ENCODE data around the gene PDLIM7. TPM values are rescaled to one million over a fixed set of nuclear protein-coding genes. Genes with fewer than 3 reads are reported as not detected.
A peak's percentile ranks its signal among the peaks of the same experiment; 100 is the strongest.

PDLIM7 gene
- total RNA-seq, 1 donor from 2014 or later: 38.7 TPM

GRCh38 chr5:177440990-177441780 is 56.2 kb downstream of the PDLIM7 start:
- Histone ChIP-seq H3K79me2 (ENCODE audit: low read depth) (no peaks in the 10 kb centered on the region), H3K27me3 (no peaks in the 10 kb centered on the region), H3K36me3 (no peaks in the 10 kb centered on the region), H3K4me3 (no peak overlapping the region), H3K9ac (no peak overlapping the region), H3K4me2 (no peak overlapping the region), H3F3A (ENCODE audit: low read depth) (peaks cover 14% of the 10 kb centered on the region), H3K27ac (no peak overlapping the region), H4K20me1 (ENCODE audit: low read depth) (no peaks in the 10 kb centered on the region), H3K4me1 (peaks cover 6% of the 10 kb centered on the region), H3K9me3 (ENCODE audit: low read depth) (no peaks in the 10 kb centered on the region), H2AFZ (replicated peaks) (no peak overlapping the region)
- TF ChIP-seq EZH2phosphoT487 (IDR thresholded peaks at IDR 0.05) (no peak), EZH2 (IDR thresholded peaks at IDR 0.05) (no peak)
- TF ChIP-seq, protein P1, sequence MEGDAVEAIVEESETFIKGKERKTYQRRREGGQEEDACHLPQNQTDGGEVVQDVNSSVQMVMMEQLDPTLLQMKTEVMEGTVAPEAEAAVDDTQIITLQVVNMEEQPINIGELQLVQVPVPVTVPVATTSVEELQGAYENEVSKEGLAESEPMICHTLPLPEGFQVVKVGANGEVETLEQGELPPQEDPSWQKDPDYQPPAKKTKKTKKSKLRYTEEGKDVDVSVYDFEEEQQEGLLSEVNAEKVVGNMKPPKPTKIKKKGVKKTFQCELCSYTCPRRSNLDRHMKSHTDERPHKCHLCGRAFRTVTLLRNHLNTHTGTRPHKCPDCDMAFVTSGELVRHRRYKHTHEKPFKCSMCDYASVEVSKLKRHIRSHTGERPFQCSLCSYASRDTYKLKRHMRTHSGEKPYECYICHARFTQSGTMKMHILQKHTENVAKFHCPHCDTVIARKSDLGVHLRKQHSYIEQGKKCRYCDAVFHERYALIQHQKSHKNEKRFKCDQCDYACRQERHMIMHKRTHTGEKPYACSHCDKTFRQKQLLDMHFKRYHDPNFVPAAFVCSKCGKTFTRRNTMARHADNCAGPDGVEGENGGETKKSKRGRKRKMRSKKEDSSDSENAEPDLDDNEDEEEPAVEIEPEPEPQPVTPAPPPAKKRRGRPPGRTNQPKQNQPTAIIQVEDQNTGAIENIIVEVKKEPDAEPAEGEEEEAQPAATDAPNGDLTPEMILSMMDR (IDR thresholded peaks at IDR 0.05): no peak
- Mint-ChIP-seq H3K9me3 (no peaks in the 10 kb centered on the region), H3K36me3 (peaks cover 21% of the 10 kb centered on the region), H3K27ac (no peak overlapping the region), H3K27me3 (ENCODE audit: insufficient read depth, low read depth) (peaks cover 15% of the 10 kb centered on the region), H3K4me3 (peak overlapping the region; percentile 21), H3K4me1 (peaks cover 18% of the 10 kb centered on the region)
- DNase-seq (ENCODE audit: low spot score): no peak

- Mint-ChIP-seq H3K9me3 (no peaks in the 10 kb centered on the region), H3K27me3 (ENCODE audit: insufficient read depth, low read depth) (peaks cover 13% of the 10 kb centered on the region), H3K27ac (no peak overlapping the region), H3K36me3 (peaks cover 21% of the 10 kb centered on the region), H3K4me1 (peaks cover 11% of the 10 kb centered on the region), H3K4me3 (no peak overlapping the region)
- H4K20me1 ChIP-seq (ENCODE audit: low read depth): no peaks in the 10 kb centered on the region
- H3K36me3 ChIP-seq: no peaks in the 10 kb centered on the region
- no peak overlapping the region for H2AFZ ChIP-seq (replicated peaks)
- H3K9me3 ChIP-seq (ENCODE audit: low read depth): no peaks in the 10 kb centered on the region
- no peak overlapping the region for H3K9ac ChIP-seq
- no peak overlapping the region for H3K4me2 ChIP-seq
- no peaks in the 10 kb centered on the region for H3K4me1 ChIP-seq
- peaks cover 13% of the 10 kb centered on the region for H3F3A ChIP-seq (ENCODE audit: low read depth)
- no peaks in the 10 kb centered on the region for H3K79me2 ChIP-seq (ENCODE audit: low read depth)
- TF ChIP-seq EZH2phosphoT487 (IDR thresholded peaks at IDR 0.05) (no peak), EZH2 (IDR thresholded peaks at IDR 0.05) (no peak)
- TF ChIP-seq, protein P1 (IDR thresholded peaks at IDR 0.05): no peak
- no peak overlapping the region for H3K4me3 ChIP-seq
- DNase-seq (ENCODE audit: low spot score): no peak
- H3K27me3 ChIP-seq: no peaks in the 10 kb centered on the region
- H3K27ac ChIP-seq: no peak overlapping the region
Measured at GRCh38 chr5:177440211-177440989, 57.0 kb downstream of the PDLIM7 start.

DNA sequence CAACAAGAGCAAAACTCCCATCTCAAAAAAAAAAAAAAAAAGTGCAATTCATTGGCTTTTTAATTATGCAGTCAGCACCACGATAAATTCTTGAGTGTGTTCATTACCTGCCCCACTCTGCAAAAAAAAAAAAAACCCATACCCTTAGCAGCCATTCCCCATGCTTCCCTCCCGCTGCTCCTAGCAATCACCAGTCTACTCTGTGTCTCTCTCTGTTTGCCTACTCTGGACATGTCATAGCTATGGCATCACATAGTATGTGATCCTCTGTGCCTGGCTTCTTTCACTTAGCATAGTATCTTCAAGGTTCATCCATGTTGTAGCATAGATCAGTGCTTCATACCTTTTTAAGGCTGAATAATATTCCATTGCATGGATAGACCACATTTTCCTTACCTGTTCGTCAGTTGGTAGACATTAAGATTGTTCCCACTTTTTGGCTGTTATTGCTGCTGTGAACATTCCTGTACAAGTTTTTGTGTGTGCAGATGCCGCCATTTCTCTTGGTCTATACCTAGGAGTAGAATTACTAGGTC is 57.8 kb downstream of the PDLIM7 start:
- no peaks in the 10 kb centered on the region for H3K36me3 ChIP-seq
- H3K4me1 ChIP-seq: no peaks in the 10 kb centered on the region
- H3K4me3 Mint-ChIP-seq: no peak overlapping the region
- H3K9me3 Mint-ChIP-seq: no peaks in the 10 kb centered on the region
- H3K9ac ChIP-seq: no peak overlapping the region
- H3K27ac ChIP-seq: no peak overlapping the region
- no peak overlapping the region for H3K4me3 ChIP-seq
- H3K4me1 Mint-ChIP-seq: peaks cover 3% of the 10 kb centered on the region
- peaks cover 10% of the 10 kb centered on the region for H3K27me3 Mint-ChIP-seq (ENCODE audit: insufficient read depth, low read depth)
- no peak overlapping the region for H3K27ac Mint-ChIP-seq
- H3K79me2 ChIP-seq (ENCODE audit: low read depth): no peaks in the 10 kb centered on the region
- no peaks in the 10 kb centered on the region for H4K20me1 ChIP-seq (ENCODE audit: low read depth)
- H3K9me3 ChIP-seq (ENCODE audit: low read depth): no peaks in the 10 kb centered on the region
- TF ChIP-seq, protein P1 (IDR thresholded peaks at IDR 0.05): no peak
- TF ChIP-seq EZH2phosphoT487 (IDR thresholded peaks at IDR 0.05) (no peak), EZH2 (IDR thresholded peaks at IDR 0.05) (no peak)
- peaks cover 21% of the 10 kb centered on the region for H3K36me3 Mint-ChIP-seq
- H3K4me2 ChIP-seq: no peak overlapping the region
- H3K27me3 ChIP-seq: no peaks in the 10 kb centered on the region
- peaks cover 6% of the 10 kb centered on the region for H3F3A ChIP-seq (ENCODE audit: low read depth)
- H2AFZ ChIP-seq (replicated peaks): no peak overlapping the region
- DNase-seq (ENCODE audit: low spot score): no peak
